GM12892 (cell line): ENCODE results near the gene PTPRQ.

Source experiments
- POLR2A ChIP-seq: IDR thresholded peaks from 2 replicates; pipeline ENCODE4 v1.6.1; 2011; ENCODE audit warnings: low read depth, low read length, control low read depth
- POLR2AphosphoS5 ChIP-seq: IDR thresholded peaks from 2 replicates; pipeline ENCODE4 v1.6.1; 2011; ENCODE audit warnings: low read depth, low read length, control low read depth
- TAF1 ChIP-seq: IDR thresholded peaks from 2 replicates; pipeline ENCODE4 v1.6.1; 2011; ENCODE audit warnings: low read depth, mild to moderate bottlenecking, control low read depth, low read length, borderline replicate concordance

DNA sequence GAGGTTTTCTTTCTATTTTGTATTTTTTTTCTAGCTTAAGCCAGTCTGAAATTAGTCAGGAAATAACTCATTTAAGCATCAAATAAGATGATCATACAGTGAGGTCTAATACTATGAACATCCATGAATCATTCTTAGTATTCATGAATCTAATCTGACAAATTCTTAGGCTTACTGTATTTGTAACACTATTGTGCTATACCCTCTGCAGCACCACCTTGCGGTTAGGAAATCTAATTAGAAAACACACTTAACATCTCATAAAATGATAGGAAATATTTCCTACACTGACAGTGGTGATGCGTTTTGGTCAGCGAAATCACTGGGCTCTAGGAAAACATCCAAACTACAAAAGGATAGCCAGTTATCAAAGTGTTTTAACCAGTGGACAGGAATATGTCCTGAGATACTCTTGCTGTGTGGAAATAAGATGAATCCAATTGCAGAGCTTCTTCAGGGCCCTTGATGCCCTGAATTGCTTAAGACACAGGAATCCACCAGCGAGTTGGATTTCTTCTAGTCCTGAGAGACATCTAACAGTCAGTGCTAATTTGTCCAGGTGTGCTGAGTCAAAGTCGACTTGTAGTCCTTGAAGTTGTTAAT lies 154.1 kb downstream of the PTPRQ start:
- TF ChIP-seq POLR2AphosphoS5 (no peak), POLR2A (no peak), TAF1 (no peak)
